Neural cell (in vitro differentiated cells): ENCODE results near the gene ZNF527.

Experiments
- RAD21 ChIP-seq: fragments of 450-650 bp; conservative IDR thresholded peaks from 2 replicates; pipeline ENCODE4 v1.6.1; 2014; ENCODE audit warnings: antibody characterized with exemption, mild to moderate bottlenecking, moderate library complexity
- TF ChIP-seq, protein P1 (sequence below): fragments of 450-650 bp; IDR thresholded peaks from 2 replicates; pipeline ENCODE4 v1.5.1; 2014; ENCODE audit warnings: antibody characterized with exemption, mild to moderate bottlenecking, moderate library complexity; ENCODE audit not compliant: poor library complexity, severe bottlenecking

DNA sequence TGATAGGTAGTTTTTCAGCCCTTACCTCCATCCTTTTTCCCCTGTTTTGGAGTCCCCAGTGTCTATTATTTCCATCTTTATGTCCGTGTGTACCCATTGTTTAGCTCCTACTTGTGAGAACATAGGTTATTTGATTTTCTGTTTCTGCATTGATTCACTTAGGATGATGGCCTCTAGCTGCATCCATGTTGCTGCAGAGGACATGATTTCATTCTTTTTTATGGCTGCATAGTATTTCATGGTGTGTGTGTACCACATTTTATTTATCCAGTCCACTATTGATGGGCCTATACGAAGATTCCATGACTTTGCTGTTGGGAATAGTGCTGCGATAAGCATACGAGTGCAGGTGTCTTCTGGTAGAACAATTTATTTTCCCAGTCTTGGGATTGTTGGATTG lies 15.0 kb upstream of the ZNF527 start:
- TF ChIP-seq, protein P1, sequence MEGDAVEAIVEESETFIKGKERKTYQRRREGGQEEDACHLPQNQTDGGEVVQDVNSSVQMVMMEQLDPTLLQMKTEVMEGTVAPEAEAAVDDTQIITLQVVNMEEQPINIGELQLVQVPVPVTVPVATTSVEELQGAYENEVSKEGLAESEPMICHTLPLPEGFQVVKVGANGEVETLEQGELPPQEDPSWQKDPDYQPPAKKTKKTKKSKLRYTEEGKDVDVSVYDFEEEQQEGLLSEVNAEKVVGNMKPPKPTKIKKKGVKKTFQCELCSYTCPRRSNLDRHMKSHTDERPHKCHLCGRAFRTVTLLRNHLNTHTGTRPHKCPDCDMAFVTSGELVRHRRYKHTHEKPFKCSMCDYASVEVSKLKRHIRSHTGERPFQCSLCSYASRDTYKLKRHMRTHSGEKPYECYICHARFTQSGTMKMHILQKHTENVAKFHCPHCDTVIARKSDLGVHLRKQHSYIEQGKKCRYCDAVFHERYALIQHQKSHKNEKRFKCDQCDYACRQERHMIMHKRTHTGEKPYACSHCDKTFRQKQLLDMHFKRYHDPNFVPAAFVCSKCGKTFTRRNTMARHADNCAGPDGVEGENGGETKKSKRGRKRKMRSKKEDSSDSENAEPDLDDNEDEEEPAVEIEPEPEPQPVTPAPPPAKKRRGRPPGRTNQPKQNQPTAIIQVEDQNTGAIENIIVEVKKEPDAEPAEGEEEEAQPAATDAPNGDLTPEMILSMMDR = no peak
- TF ChIP-seq RAD21 = no peak
